A204.1 (cell line): ENCODE measurements around the gene FBLN2.

Experiments
- FAIRE-seq: peaks from 2 replicates; lab custom pipeline; 2012; peaks lifted over from hg19 to GRCh38; lab: Jason Lieb, UNC

FBLN2 gene

GRCh38 chr3:13582366-13583250 lies 33.7 kb downstream of the FBLN2 start:
- no peak for FAIRE-seq

DNA sequence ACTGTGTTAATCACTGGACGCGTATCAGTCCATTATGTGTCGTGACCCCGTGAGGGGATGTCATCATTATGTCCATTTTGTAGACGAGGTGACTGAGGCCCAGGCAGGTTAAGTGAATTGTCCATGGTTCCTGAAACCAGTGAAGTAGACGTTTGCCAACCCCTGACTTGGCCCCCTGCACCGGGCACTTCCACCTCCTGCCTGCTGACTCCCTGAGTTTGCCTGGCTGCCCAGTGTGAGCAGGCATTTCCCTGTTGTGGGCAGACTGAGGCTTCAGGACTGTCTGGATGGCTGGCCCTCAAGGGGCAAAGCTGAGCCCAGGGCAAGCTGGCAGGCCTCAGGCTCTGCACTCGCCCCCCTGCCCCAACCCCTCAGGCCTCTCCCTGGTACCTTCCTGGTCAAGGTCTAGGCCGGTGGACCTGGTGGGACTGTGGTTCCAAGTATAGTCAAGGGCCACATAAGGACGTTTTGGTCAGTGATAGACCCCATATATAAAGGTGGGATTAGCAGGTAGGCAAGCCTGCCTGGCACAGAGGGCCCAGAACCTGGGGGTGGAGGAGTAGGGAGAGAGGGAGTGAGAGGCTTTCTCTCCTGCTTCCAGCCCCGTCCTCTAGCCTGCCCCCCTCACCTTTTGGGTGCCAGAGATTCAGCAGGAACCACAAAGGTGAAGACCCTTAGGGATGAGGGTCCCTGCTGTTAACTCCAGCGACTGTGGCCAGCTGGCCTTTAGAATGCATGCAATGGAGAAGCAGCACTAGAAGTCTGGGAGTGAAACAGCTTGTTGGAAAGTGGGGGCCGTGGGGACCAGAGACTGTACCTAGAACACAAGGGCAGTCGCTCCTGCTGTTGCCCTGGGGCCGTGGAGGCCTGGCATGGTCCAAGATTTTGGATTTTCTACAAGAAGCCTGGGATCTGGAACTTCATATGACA lies 34.6 kb downstream of the FBLN2 start:
- no peak for FAIRE-seq

DNA sequence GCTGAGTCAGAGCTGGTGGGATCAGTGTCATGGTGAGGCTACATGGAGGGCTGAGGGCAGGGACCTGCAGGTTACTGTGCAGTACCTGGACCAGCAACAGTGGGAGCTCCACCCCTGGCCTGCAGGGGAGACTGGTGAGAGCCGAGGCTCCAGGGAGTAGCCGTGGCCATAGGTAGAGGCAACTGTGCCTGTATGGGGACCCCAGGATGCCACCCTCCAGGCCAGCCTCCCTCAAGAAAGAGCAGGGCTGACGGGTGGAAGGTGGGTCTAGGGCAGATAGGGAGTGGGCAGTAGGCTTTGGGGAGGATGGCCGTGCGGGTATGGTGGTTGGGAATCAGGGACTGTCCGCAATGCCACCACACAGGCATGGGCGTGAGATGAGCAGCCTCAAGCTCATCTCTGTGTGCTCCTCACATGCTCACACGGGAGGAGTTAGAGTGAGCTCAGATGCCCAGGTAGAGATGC lies 35.5 kb downstream of the FBLN2 start:
- no peak for FAIRE-seq

GRCh38 chr3:13584901-13585300 lies 36.0 kb downstream of the FBLN2 start:
- no peak for FAIRE-seq

- FAIRE-seq = no peak
Observed at GRCh38 chr3:13587442-13587841, 38.5 kb downstream of the FBLN2 start.

DNA sequence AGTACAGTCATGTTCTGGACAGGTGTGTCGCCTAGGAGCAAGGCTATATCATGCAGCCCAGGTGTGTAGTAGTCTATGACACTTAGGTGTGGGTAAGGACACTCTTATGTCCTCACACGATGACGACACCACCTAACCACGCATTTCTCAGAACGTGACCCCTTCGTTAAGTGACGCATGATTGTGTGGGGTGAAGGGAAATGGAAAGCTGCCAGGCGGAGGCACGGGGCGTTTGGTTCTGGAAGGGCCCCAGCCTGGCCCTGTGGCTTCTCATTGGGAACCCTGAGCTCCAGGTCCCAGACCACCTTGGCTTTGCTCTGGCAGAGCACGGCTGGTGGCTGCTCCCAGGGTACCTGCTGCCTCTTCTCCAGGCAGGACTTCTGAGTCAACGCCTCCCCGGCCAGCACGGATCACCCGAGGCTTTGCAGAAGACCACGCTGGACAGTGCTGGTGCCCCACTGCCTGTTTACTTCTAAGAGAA lies 39.3 kb downstream of the FBLN2 start:
- FAIRE-seq = no peak

- FAIRE-seq = no peak
Observed at GRCh38 chr3:13588993-13589392, 40.1 kb downstream of the FBLN2 start.

- FAIRE-seq = no peak
Observed at GRCh38 chr3:13590841-13591520, 42.1 kb downstream of the FBLN2 start.

DNA sequence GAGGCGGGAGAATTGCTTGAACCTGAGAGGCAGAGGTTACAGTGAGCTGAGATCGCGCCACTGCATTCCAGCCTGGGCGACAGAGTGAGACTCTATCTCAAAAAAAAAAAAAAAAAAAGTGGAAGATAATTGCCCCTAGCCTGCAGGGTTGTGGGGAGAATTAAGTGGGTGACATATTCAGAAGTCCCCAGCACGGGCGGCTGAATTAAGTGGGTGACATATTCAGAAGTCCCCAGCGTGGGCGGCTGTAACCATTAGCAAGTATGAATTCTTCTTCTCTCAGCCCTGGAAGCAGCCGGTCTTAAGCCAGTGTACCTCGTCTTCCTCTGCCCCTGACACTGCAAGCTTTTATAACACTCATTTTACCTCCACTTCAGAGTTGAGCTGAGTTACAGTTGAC lies 44.7 kb downstream of the FBLN2 start:
- no peak for FAIRE-seq

DNA sequence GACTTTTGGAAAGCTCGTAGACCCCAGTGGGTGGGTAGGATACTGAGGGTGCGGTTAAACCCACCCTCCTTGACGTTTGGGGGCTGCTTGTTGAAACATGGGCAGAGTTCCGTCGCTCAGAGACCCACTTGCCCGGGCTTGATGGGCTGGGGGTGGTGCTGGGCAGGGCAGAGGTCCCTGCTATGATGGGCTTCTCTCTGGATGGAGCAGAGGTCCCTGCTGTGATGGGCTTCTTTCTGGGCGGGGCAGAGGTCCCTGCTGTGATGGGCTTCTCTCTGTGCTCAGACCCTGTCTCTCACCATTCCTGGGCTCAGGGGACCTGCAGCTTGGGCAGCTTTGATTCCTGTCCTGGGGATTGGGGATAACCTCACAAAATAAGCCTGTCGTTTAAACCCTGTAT lies 45.2 kb downstream of the FBLN2 start:
- FAIRE-seq = no peak

- FAIRE-seq = no peak
Observed at GRCh38 chr3:13594991-13595421, 46.1 kb downstream of the FBLN2 start.

DNA sequence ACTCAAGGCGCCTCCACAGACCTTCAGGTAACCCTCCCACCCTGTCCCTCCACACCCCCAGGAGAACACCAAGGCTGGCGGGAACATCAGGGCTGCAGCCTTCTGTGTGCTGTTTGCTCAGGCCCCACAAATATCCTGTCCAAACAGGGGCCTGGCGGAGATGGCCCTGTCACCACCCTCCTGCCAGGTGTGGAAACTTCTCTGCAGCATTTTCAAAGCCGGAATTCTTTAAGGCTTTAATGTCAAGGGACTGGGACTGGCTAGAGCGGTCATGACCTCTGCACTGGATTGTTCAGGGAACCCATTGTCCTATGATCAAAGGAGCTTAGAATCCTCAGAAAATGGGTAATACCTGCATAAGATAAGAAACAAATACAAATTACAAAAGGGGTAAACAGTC lies 46.6 kb downstream of the FBLN2 start:
- FAIRE-seq = no peak

DNA sequence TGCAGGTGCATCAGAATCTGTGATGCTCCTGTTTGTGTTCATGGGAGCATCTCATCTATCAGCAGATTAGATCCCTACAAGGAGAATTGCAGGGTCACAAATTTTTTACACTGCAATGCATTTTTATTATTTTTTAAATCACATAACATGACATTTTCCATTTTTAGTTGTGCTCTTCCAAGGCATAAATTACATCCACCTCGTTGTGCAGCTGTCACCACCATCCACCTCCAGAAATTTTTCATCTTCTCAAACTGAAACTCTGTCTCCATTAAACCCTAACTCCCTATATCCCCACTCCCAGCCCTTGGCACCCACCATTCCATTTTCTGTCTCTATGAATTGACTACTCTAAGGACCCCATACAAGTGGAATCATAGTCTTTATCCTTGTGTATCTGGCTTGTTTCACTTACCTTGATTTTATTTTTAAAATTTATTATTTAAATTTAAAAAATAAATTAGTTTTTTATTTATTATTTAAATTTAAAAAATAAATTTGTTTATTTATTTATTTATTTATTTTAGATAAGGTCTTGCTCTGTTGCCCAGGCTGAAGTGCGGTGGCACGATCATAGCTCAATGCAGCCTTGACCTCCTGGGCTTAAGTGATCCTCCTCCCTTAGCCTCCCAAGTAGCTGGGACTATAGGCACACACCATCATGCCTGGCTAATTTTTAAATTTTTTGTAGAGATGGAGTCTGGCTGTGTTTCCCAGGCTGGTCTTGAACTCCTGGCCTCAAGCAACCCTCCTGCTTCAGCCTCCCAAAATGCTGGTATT lies 47.7 kb downstream of the FBLN2 start:
- no peak for FAIRE-seq

GRCh38 chr3:13597661-13598060 lies 48.7 kb downstream of the FBLN2 start:
- no peak for FAIRE-seq

DNA sequence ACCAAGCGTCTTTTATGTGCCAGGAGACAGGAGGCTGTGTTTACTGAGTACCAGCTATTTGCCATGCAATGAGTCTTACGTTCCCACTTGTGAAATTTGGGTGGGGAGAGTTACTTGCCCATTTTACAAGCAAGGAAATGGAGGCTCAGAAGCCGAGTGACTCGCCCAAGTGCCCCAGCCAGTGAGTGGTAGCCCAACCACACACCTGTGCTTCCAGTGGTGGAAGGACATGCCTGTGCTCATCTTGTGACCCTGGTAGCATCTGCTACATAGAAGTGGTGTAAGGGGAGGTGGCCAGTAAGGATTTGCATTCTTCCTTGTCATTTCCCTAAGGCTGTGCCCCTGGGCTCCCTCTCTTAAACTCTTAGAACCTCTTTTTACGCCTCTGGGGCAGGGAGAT lies 49.3 kb downstream of the FBLN2 start:
- FAIRE-seq = no peak

- no peak for FAIRE-seq
Observed at GRCh38 chr3:13598926-13599886, 50.3 kb downstream of the FBLN2 start.

DNA sequence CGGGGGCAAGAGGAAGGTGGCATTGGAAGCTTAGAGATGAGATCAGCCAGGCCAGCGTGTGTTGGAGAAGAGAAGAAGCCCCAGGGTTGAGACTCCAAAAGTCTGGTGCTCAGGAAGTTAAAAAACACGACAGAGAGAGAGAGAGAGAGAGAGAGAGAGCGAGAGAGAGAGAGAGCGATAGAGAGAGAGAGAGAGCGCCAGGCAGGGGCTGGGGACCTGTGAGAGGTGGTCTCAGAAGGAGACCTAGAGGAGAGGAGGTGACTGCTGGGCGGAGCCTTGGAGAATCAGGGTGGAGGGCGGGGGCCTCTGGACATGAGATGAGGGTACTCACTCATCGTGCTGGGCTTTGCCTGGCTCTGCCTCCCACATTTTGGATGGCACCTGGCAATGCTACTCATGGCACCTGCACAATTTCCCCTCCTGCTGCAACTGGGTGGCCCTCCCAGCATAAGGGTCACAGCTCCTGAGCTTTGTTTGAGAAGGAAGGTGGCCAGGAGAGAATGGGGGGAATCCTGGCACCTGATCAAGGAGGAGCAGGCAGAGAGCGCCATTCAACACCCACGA lies 51.0 kb downstream of the FBLN2 start:
- no peak for FAIRE-seq

GRCh38 chr3:13600950-13601691 lies 52.2 kb downstream of the FBLN2 start:
- no peak for FAIRE-seq

DNA sequence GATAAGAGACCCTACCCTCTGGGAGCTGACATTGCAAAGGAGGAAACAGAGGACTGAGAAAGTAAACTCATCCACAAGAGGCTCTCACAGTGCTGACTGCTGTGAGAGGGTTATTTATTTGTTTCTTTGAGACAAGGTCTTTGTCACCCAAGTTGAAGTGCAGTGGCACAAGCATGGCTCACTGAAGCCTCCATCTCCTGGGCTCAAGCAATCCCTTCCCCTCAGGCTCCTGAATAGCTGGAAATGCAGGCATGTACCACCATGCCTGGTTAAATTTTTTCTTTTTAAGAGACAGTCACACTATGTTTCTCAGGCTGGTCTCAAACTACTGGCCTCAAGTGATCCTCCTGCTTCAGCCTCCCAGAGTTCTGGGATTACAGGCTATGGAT lies 52.8 kb downstream of the FBLN2 start:
- FAIRE-seq = no peak
